ENCODE measurements around the gene CA7.
"Not testable (repeated sequence)": the region's sequence is repeated elsewhere in the genome, so short reads cannot be mapped to it uniquely, and the experiment has no call there.

The CA7 gene

DNA sequence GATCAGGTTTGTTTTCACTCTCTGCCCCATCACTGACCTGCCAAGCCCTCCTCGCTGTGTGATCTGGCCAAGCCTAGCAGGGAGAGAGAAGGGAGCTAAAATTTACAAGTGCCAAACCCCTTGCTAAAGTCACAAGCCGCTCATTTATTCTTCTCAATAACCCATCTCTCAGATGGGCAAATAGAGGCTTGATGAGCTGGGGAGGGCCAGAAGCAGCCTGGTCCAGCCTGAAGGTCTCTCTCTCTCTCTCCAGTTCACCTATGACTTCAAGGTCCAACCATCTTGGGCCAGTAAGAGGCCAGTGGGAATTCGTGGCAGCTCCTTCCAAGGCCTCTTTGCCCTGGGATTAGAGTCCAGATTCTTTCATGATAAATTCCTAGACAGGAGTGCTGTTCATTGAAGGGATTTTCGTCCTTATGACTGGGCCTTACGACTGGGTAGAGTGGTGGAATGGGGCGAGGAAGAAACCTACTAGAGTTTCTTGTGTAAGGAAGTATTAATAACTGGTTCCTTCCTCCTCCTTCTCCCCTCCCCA is 3.4 kb downstream of the CA7 start:
- no peak for DNase-seq

GRCh38 chr16:66848172-66848571 is 4.0 kb downstream of the CA7 start:
- DNase-seq = no peak

DNA sequence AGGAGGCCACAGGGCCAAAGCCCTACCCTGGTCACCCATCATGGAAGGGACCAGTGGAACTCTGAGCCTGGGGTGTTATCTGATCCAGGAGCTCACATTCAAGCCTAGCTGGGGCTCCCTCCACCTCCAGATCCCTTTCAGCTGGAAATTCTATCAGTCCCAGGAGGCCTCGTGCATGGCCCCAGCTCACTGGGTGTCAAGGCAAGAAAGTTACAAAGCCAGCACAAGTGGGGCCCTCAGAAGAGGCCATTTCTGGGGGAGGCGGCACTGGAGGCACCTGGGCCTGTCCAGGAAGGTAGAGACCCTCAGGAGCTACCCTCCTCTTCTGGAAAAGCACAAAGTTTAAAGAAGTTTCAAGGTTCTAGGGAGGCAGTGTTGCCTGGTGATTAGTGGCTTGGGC is 4.8 kb downstream of the CA7 start:
- DNase-seq = no peak

DNA sequence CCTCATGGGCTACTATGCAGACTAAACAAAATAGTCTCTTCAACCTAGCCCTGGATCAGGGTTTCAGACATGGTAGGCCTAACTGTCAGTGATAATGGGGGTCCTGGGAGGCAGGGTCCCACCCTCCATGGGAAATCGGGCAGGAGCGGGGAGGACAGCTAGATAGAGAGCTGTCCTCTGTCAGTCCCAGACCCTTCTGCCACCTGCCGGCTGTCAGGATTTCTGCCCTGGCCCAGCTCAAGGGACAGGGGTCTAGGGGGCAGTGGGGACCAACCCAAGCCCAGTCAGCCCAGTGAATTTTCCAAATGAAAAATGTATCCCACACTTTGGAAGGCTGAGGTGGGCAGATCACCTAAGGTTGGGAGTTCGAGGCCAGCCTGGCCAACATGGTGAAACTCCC is 5.3 kb downstream of the CA7 start:
- DNase-seq = no peak

- no peak for DNase-seq
These were observed 6.1 kb downstream of the CA7 start for GRCh38 chr16:66850115-66850815.

GRCh38 chr16:66851166-66851964 is 7.2 kb downstream of the CA7 start:
- no peak for DNase-seq

- no peak for DNase-seq
These were observed 9.3 kb downstream of the CA7 start for GRCh38 chr16:66853261-66854139.

GRCh38 chr16:66856184-66856730 is 12.0 kb downstream of the CA7 start:
- DNase-seq = no peak

DNA sequence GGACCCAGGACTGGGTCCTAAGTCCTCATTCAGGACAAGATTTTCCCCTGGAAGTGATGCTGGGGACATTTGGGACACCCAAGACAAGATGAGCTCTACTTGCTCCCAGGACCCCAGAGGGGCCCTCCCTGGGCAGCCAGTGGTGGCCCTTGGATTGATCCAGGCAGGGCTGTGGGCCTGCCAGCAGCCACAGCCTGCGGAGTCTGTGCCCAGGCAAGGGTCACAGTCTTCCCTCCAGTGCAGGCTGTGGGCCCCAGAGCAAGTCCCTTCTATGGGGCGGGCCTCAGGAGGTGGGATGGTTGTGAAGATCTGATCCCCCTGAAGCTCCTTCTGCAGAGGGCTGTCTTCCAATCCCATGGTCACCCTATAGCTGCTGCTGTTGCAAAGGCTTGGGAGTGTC is 12.6 kb downstream of the CA7 start:
- DNase-seq = no peak

GRCh38 chr16:66857437-66857836 is 13.2 kb downstream of the CA7 start:
- DNase-seq = no peak

GRCh38 chr16:66858740-66859396 is 14.7 kb downstream of the CA7 start:
- no peak for DNase-seq

DNA sequence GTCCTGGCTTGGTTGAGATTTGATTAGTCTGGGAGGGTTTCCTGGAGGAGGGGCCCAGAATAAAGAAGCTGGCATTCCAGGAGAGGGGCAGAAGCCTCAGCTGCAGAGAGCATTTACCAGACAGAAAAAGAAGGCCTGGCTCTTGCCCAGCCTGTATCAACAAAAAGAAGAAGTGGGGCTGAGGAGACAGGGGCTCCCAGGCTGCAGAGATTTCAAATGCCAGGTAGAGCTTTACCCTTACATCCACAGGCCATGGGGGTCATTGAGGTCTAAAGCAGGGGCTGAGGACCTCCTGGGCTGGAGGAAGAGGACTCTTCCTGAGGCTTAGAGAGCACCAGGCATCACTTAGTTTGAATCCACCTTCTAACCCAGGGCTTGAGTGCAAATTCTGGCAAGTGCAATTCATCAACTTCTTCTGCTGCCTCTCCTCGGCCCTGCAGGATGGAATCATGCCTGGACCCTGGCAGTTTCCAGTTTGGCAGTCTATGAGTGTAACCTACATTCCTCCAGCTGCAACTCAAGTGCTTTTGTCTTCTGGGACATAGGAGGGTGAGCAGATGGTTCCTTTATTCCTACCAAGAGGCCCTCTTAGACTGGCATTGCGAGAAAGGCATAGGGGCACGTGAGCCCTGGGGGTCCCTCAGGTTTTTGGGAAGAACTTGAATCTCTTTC is 15.3 kb downstream of the CA7 start:
- DNase-seq = no peak

DNA sequence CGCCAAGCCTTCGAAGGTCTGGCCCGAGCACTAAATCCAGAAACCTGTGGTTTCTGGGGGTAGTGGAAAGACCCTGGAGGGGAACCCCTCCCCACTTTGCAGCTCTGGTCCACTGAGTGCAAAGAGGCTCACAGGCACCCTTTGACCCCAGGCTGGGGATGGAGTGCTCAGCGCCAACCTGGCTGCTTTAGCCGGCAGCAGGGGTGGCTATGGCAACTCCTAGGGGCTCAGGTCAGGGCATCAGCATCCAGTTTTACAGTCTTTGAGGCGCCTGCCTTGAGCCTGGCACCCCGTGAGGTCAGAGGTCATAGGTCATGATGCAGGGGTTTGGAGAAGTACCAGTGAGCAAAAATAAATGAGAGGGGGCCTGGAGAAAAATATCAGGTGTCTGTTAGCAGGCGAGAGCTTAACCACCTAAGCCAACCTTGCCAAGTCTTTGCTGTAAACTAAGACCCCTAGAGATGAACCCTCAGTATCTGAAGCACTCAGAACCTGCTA is 17.9 kb downstream of the CA7 start:
- no peak for DNase-seq

GRCh38 chr16:66863707-66864106 is 19.5 kb downstream of the CA7 start:
- DNase-seq = no peak

- DNase-seq = no peak
These were observed 25.2 kb downstream of the CA7 start for GRCh38 chr16:66869424-66869823.

- DNase-seq = not testable (repeated sequence)
These were observed 27.1 kb downstream of the CA7 start for GRCh38 chr16:66871363-66871762.

GRCh38 chr16:66871840-66872239 is 27.6 kb downstream of the CA7 start:
- DNase-seq = no peak

GRCh38 chr16:66872559-66872942 is 28.3 kb downstream of the CA7 start:
- no peak for DNase-seq

DNA sequence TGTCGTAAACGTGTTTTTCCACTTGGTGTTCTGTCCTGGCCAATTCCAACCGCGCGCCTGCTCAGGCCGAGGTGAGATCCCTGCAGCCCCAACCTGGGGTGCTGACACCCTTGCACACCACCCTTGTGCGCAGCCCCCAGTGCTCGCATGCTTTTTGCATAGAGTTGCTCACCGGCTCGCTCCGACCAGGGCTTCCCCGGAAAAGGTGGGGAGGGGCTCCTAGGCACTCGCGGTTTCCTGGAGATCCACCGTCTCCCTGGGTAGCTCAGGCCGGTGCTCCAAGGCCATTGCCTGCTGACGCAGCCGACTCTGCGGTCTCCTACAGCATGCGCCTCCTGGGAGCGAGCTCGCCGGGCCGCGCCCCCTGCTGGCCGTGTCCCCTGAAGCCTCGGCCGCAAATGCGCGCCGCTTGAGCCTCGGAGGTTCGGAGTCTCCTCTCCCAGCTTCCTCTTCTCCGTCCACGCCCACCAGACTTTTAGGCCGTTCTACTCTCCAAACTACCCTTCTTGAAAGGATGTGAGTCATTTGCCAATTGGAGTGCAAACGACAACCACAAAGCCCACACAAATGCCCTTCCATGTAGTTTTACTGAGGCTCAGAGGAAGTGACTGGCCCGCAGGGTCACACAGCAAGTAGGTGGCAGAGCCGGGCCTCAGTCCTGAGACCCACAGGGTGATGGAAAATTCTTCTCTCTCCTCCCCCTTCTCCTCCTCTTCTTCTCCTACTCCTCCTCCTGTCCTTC is 28.9 kb downstream of the CA7 start:
- DNase-seq = peak; percentile 81

DNA sequence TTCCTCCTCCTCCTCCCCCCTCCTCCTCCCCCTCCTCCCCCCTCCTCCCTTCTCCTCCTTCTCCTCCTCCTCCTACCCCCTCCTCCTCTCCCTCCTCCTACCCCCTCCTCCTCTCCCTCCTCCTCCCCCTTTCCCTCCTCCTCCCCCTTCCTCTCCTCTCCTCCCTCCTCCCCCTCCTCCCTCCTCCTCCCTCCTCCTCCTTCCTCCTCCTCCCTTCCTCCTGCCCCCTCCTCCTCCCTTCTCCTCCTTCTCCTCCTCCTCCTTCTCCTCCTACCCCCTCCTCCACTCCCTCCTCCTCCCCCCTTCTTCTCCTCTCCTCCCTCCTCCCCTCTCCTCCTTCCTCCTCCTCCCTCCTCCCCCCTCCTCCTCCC is 29.5 kb downstream of the CA7 start:
- DNase-seq = no peak

Data from effector CD4-positive, alpha-beta T cell (primary cell).